ENCODE measurements around the gene USP17L15. TPM values are rescaled to one million over a fixed set of nuclear protein-coding genes. Genes with fewer than 3 reads are reported as not detected.
A peak's percentile ranks its signal among the peaks of the same experiment; 100 is the strongest.
"Not testable (repeated sequence)": the region's sequence is repeated elsewhere in the genome, so short reads cannot be mapped to it uniquely, and the experiment has no call there.

Gene USP17L15, protein sequence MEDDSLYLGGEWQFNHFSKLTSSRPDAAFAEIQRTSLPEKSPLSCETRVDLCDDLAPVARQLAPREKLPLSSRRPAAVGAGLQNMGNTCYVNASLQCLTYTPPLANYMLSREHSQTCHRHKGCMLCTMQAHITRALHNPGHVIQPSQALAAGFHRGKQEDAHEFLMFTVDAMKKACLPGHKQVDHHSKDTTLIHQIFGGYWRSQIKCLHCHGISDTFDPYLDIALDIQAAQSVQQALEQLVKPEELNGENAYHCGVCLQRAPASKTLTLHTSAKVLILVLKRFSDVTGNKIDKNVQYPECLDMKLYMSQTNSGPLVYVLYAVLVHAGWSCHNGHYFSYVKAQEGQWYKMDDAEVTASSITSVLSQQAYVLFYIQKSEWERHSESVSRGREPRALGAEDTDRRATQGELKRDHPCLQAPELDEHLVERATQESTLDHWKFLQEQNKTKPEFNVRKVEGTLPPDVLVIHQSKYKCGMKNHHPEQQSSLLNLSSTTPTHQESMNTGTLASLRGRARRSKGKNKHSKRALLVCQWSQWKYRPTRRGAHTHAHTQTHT
- total RNA-seq = not detected

DNA sequence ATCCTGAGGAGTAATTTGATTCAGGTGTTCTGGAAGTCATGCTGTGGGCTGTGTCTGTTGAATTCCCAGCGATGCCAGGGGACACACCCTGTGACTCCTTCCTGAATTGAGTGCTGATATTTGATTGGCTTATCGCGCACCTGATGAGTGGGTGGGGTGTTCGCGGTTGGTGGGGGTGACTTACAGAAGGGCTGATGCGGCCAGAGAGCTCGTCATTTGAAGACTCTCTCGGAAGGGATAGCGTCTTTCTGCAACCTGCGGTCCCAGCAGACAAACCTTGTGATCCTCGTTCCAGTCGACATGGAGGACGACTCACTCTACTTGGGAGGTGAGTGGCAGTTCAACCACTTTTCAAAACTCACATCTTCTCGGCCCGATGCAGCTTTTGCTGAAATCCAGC, at the start of gene USP17L15:
USP17L15 (plus strand) TSS at position 301 of the 400 bp plus-strand sequence; CDS start at position 301, 0 bp downstream.
- H3K9me3 ChIP-seq; intact Hi-C loops (cut with DNase I; ENCODE audit: low total_unique reads); H3K27ac ChIP-seq: not testable (repeated sequence)

DNA sequence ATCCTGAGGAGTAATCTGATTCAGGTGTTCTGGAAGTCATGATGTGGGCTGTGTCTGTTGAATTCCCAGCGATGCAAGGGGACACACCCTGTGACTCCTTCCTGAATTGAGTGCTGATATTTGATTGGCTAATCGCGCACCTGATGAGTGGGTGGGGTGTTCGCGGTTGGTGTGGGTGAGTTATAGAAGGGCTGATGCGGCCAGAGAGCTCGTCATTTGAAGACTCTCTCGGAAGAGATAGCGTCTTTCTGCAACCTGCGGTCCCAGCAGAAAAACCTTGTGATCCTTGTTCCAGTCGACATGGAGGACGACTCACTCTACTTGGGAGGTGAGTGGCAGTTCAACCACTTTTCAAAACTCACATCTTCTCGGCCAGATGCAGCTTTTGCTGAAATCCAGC, 23.8 kb upstream of the USP17L15 start, which contains the start of gene USP17L10:
USP17L10 (plus strand) TSS at position 301 of the 400 bp plus-strand sequence; CDS start at position 301, 0 bp downstream.
- H3K4me1 ChIP-seq; DNase-seq (ENCODE audit: low spot score in 2 of 2); H3K27me3 ChIP-seq; intact Hi-C loops (cut with DNase I; ENCODE audit: low total_unique reads); H3K4me3 ChIP-seq; H3K27ac ChIP-seq; H3K9me3 ChIP-seq; H3K36me3 ChIP-seq: not testable (repeated sequence)

More for the DNA sequence above, at the start of gene USP17L15:
- H3K27me3 ChIP-seq; DNase-seq (ENCODE audit: low spot score in 2 of 2); H3K4me3 ChIP-seq; H3K36me3 ChIP-seq; H3K4me1 ChIP-seq: not testable (repeated sequence)

DNA sequence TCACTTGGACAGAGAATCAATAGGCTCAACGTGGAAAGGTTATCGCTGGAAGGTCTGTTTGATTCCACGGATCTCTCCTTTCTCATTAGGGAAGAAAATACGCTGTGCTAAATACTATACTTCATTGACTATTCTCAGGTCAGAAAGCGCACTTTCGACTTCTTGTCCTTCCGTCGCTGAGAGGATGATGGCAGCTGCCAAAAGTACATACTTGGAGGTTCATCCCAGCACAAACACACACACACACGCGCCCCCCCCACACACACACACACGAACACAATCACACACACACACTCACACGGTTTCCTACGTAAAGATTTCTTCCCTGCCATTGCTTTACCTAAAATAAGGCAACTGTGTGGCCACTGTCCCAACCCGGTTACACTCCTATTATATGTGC, 19.5 kb upstream of the USP17L15 start:
- H3K27me3 ChIP-seq; H3K36me3 ChIP-seq; H3K4me1 ChIP-seq; intact Hi-C loops (cut with DNase I; ENCODE audit: low total_unique reads); H3K27ac ChIP-seq; H3K9me3 ChIP-seq; H3K4me3 ChIP-seq; DNase-seq (ENCODE audit: low spot score in 2 of 2): not testable (repeated sequence)

DNA sequence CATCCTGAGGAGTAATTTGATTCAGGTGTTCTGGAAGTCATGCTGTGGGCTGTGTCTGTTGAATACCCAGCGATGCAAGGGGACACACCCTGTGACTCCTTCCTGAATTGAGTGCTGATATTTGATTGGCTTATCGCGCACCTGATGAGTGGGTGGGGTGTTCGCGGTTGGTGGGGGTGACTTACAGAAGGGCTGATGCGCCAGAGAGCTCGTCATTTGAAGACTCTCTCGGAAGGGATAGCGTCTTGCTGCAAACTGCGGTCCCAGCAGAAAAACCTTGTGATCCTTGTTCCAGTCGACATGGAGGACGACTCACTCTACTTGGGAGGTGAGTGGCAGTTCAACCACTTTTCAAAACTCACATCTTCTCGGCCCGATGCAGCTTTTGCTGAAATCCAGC, 19.1 kb upstream of the USP17L15 start, which contains the start of gene USP17L11:
USP17L11 (plus strand) TSS at position 301 of the 400 bp plus-strand sequence; CDS start at position 301, 0 bp downstream.
- H3K36me3 ChIP-seq; H3K9me3 ChIP-seq; intact Hi-C loops (cut with DNase I; ENCODE audit: low total_unique reads); DNase-seq (ENCODE audit: low spot score in 2 of 2); H3K27me3 ChIP-seq; H3K27ac ChIP-seq; H3K4me1 ChIP-seq; H3K4me3 ChIP-seq: not testable (repeated sequence)

DNA sequence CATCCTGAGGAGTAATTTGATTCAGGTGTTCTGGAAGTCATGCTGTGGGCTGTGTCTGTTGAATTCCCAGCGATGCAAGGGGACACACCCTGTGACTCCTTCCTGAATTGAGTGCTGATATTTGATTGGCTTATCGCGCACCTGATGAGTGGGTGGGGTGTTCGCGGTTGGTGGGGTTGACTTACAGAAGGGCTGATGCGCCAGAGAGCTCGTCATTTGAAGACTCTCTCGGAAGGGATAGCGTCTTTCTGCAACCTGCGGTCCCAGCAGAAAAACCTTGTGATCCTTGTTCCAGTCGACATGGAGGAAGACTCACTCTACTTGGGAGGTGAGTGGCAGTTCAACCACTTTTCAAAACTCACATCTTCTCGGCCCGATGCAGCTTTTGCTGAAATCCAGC, 14.3 kb upstream of the USP17L15 start, which contains the start of gene USP17L12:
USP17L12 (plus strand) TSS at position 301 of the 400 bp plus-strand sequence; CDS start at position 301, 0 bp downstream.
- H3K27ac ChIP-seq; intact Hi-C loops (cut with DNase I; ENCODE audit: low total_unique reads); H3K9me3 ChIP-seq; H3K27me3 ChIP-seq; H3K36me3 ChIP-seq; DNase-seq (ENCODE audit: low spot score in 2 of 2); H3K4me1 ChIP-seq; H3K4me3 ChIP-seq: not testable (repeated sequence)

DNA sequence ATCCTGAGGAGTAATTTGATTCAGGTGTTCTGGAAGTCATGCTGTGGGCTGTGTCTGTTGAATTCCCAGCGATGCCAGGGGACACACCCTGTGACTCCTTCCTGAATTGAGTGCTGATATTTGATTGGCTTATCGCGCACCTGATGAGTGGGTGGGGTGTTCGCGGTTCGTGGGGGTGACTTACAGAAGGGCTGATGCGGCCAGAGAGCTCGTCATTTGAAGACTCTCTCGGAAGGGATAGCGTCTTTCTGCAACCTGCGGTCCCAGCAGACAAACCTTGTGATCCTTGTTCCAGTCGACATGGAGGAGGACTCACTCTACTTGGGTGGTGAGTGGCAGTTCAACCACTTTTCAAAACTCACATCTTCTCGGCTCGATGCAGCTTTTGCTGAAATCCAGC, 9.6 kb upstream of the USP17L15 start, which contains the start of gene USP17L13:
USP17L13 (plus strand) TSS at position 301 of the 400 bp plus-strand sequence; CDS start at position 301, 0 bp downstream.
- H3K36me3 ChIP-seq; H3K4me3 ChIP-seq; H3K4me1 ChIP-seq; DNase-seq (ENCODE audit: low spot score in 2 of 2); intact Hi-C loops (cut with DNase I; ENCODE audit: low total_unique reads); H3K9me3 ChIP-seq; H3K27me3 ChIP-seq; H3K27ac ChIP-seq: not testable (repeated sequence)

DNA sequence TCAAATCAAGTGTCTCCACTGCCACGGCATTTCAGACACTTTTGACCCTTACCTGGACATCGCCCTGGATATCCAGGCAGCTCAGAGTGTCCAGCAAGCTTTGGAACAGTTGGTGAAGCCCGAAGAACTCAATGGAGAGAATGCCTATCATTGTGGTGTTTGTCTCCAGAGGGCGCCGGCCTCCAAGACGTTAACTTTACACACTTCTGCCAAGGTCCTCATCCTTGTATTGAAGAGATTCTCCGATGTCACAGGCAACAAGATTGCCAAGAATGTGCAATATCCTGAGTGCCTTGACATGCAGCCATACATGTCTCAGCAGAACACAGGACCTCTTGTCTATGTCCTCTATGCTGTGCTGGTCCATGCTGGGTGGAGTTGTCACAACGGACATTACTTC, 3.9 kb upstream of the USP17L15 start:
- H3K9me3 ChIP-seq; H3K36me3 ChIP-seq; H3K4me1 ChIP-seq; intact Hi-C loops (cut with DNase I; ENCODE audit: low total_unique reads); H3K4me3 ChIP-seq; H3K27ac ChIP-seq; H3K27me3 ChIP-seq; DNase-seq (ENCODE audit: low spot score in 2 of 2): not testable (repeated sequence)

DNA sequence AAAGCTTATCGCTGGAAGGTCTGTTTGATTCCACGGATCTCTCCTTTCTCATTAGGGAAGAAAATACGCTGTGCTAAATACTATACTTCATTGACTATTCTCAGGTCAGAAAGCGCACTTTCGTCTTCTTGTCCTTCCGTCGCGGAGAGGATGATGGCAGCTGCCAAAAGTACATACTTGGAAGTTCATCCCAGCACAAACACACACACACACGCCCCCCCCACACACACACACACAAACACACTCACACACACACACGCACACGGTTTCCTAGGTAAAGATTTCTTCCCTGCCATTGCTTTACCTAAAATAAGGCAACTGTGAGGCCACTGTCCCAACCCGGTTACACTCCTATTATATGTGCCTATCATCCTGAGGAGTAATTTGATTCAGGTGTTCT, 4.3 kb downstream of the USP17L15 start:
- H3K27ac ChIP-seq; intact Hi-C loops (cut with DNase I; ENCODE audit: low total_unique reads); H3K27me3 ChIP-seq; H3K9me3 ChIP-seq; H3K36me3 ChIP-seq; H3K4me3 ChIP-seq; H3K4me1 ChIP-seq: not testable (repeated sequence)
- DNase-seq (ENCODE audit: low spot score in 2 of 2) = peak in 1 of 2 donors; percentile 55

DNA sequence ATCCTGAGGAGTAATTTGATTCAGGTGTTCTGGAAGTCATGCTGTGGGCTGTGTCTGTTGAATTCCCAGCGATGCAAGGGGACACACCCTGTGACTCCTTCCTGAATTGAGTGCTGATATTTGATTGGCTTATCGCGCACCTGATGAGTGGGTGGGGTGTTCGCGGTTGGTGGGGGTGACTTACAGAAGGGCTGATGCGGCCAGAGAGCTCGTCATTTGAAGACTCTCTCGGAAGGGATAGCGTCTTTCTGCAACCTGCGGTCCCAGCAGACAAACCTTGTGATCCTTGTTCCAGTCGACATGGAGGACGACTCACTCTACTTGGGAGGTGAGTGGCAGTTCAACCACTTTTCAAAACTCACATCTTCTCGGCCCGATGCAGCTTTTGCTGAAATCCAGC, 9.4 kb downstream of the USP17L15 start, which contains the start of gene USP17L17:
USP17L17 (plus strand) TSS at position 301 of the 400 bp plus-strand sequence; CDS start at position 301, 0 bp downstream.
- intact Hi-C loops (cut with DNase I; ENCODE audit: low total_unique reads); H3K4me3 ChIP-seq; H3K27ac ChIP-seq; H3K36me3 ChIP-seq; H3K9me3 ChIP-seq; H3K4me1 ChIP-seq; H3K27me3 ChIP-seq; DNase-seq (ENCODE audit: low spot score in 2 of 2): not testable (repeated sequence)

DNA sequence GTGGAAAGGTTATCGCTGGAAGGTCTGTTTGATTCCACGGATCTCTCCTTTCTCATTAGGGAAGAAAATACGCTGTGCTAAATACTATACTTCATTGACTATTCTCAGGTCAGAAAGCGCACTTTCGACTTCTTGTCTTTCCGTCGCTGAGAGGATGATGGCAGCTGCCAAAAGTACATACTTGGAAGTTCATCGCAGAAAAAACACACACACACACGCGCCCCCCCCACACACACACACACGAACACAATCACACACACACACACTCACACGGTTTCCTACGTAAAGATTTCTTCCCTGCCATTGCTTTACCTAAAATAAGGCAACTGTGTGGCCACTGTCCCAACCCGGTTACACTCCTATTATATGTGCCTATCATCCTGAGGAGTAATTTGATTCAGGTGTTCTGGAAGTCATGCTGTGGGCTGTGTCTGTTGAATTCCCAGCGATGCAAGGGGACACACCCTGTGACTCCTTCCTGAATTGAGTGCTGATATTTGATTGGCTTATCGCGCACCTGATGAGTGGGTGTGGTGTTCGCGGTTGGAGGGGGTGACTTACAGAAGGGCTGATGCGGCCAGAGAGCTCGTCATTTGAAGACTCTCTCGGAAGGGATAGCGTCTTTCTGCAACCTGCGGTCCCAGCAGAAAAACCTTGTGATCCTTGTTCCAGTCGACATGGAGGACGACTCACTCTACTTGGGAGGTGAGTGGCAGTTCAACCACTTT, 13.9 kb downstream of the USP17L15 start, which contains the start of gene USP17L18:
USP17L18 (plus strand) TSS at position 678 of the 728 bp plus-strand sequence; CDS start at position 678, 0 bp downstream.
- H3K27ac ChIP-seq; H3K4me1 ChIP-seq; intact Hi-C loops (cut with DNase I; ENCODE audit: low total_unique reads); H3K36me3 ChIP-seq; H3K27me3 ChIP-seq; H3K4me3 ChIP-seq; H3K9me3 ChIP-seq: not testable (repeated sequence)
- DNase-seq (ENCODE audit: low spot score in 2 of 2) = peak; percentile 16 to 65

DNA sequence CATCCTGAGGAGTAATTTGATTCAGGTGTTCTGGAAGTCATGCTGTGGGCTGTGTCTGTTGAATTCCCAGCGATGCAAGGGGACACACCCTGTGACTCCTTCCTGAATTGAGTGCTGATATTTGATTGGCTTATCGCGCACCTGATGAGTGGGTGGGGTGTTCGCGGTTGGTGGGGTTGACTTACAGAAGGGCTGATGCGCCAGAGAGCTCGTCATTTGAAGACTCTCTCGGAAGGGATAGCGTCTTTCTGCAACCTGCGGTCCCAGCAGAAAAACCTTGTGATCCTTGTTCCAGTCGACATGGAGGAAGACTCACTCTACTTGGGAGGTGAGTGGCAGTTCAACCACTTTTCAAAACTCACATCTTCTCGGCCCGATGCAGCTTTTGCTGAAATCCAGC, 18.9 kb downstream of the USP17L15 start, which contains the start of gene USP17L19:
USP17L19 (plus strand) TSS at position 301 of the 400 bp plus-strand sequence; CDS start at position 301, 0 bp downstream.
- H3K27me3 ChIP-seq; DNase-seq (ENCODE audit: low spot score in 2 of 2); H3K27ac ChIP-seq; H3K9me3 ChIP-seq; H3K36me3 ChIP-seq; H3K4me3 ChIP-seq; H3K4me1 ChIP-seq; intact Hi-C loops (cut with DNase I; ENCODE audit: low total_unique reads): not testable (repeated sequence)

DNA sequence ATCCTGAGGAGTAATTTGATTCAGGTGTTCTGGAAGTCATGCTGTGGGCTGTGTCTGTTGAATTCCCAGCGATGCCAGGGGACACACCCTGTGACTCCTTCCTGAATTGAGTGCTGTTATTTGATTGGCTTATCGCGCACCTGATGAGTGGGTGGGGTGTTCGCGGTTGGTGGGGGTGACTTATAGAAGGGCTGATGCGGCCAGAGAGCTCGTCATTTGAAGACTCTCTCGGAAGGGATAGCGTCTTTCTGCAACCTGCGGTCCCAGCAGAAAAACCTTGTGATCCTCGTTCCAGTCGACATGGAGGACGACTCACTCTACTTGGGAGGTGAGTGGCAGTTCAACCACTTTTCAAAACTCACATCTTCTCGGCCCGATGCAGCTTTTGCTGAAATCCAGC, 23.6 kb downstream of the USP17L15 start, which contains the start of gene USP17L20:
USP17L20 (plus strand) TSS at position 301 of the 400 bp plus-strand sequence; CDS start at position 301, 0 bp downstream.
- H3K4me3 ChIP-seq; DNase-seq (ENCODE audit: low spot score in 2 of 2); H3K9me3 ChIP-seq; H3K27ac ChIP-seq; H3K4me1 ChIP-seq; H3K36me3 ChIP-seq; H3K27me3 ChIP-seq; intact Hi-C loops (cut with DNase I; ENCODE audit: low total_unique reads): not testable (repeated sequence)

Data from breast epithelium (tissue), 4 donors.